Neuron (in vitro differentiated cells): ENCODE measurements around the gene MAGEB10.
"Not testable (repeated sequence)": the region's sequence is repeated elsewhere in the genome, so short reads cannot be mapped to it uniquely, and the experiment has no call there.

Experiments used
- H2AFZ ChIP-seq: one replicate; pipeline ENCODE4 v1.6.1; 2013; ENCODE audit warnings: low read depth, mild to moderate bottlenecking, inconsistent platforms, low read length, moderate library complexity
- H3K27me3 ChIP-seq: one replicate; pipeline ENCODE4 v1.6.1; 2013; ENCODE audit warnings: low read length; ENCODE audit not compliant: insufficient read depth
- H3K36me3 ChIP-seq: one replicate; pipeline ENCODE4 v1.6.1; 2013; ENCODE audit warnings: low read length; ENCODE audit not compliant: insufficient read depth
- H3K4me1 ChIP-seq: one replicate; pipeline ENCODE4 v1.6.1; 2013; ENCODE audit warnings: low read length; ENCODE audit not compliant: insufficient read depth
- H3K4me3 ChIP-seq: 2 replicates; pipeline ENCODE4 v1.5.1; 2013; ENCODE audit warnings: mild to moderate bottlenecking, low read length, moderate library complexity
- H3K9me3 ChIP-seq: one replicate; pipeline ENCODE4 v1.6.1; 2013; ENCODE audit warnings: low read length

Gene MAGEB10

GRCh38 chrX:27807690-27808089 is at the start of gene MAGEB10:
Gene MAGEB10, plus strand, starts transcription at chrX:27807990. Its CDS starts 13,317 bp downstream, at chrX:27821307.
- H2AFZ ChIP-seq, result no peak within 1 kb of the TSS
- H3K27me3 ChIP-seq, result no peaks in the 10 kb centered on the region
- no peaks in the 10 kb centered on the region for H3K4me1 ChIP-seq
- no peak within 1 kb of the TSS for H3K4me3 ChIP-seq
- no peaks in the 10 kb centered on the region for H3K36me3 ChIP-seq
- H3K9me3 ChIP-seq, result no peaks in the 10 kb centered on the region

- Histone ChIP-seq H2AFZ (no peak overlapping the region), H3K4me1 (no peaks in the 10 kb centered on the region), H3K9me3 (no peaks in the 10 kb centered on the region), H3K36me3 (no peaks in the 10 kb centered on the region), H3K4me3 (no peak overlapping the region), H3K27me3 (no peaks in the 10 kb centered on the region)
Observed at GRCh38 chrX:27765718-27766117, 42.1 kb upstream of the MAGEB10 start.

GRCh38 chrX:27767387-27767786 is 40.4 kb upstream of the MAGEB10 start:
- no peaks in the 10 kb centered on the region for H3K36me3 ChIP-seq
- no peaks in the 10 kb centered on the region for H3K9me3 ChIP-seq
- H3K27me3 ChIP-seq, result no peaks in the 10 kb centered on the region
- H3K4me3 ChIP-seq, result no peak overlapping the region
- no peak overlapping the region for H2AFZ ChIP-seq
- no peaks in the 10 kb centered on the region for H3K4me1 ChIP-seq

- Histone ChIP-seq H3K4me3 (no peak overlapping the region), H2AFZ (no peak overlapping the region), H3K9me3 (no peaks in the 10 kb centered on the region), H3K4me1 (no peaks in the 10 kb centered on the region), H3K27me3 (peaks cover 4% of the 10 kb centered on the region), H3K36me3 (no peaks in the 10 kb centered on the region)
Observed at GRCh38 chrX:27775984-27776383, 31.8 kb upstream of the MAGEB10 start.

GRCh38 chrX:27796640-27797257 is 11.0 kb upstream of the MAGEB10 start:
- H2AFZ ChIP-seq, result no peak overlapping the region
- no peak overlapping the region for H3K4me3 ChIP-seq
- H3K27me3 ChIP-seq, result no peaks in the 10 kb centered on the region
- no peaks in the 10 kb centered on the region for H3K36me3 ChIP-seq
- H3K9me3 ChIP-seq, result no peaks in the 10 kb centered on the region
- H3K4me1 ChIP-seq, result no peaks in the 10 kb centered on the region

GRCh38 chrX:27797575-27797974 is 10.2 kb upstream of the MAGEB10 start:
- Histone ChIP-seq H3K27me3 (no peaks in the 10 kb centered on the region), H3K9me3 (no peaks in the 10 kb centered on the region), H2AFZ (no peak overlapping the region), H3K36me3 (no peaks in the 10 kb centered on the region), H3K4me1 (no peaks in the 10 kb centered on the region), H3K4me3 (no peak overlapping the region)

- Histone ChIP-seq H2AFZ (no peak overlapping the region), H3K9me3 (no peaks in the 10 kb centered on the region), H3K4me1 (no peaks in the 10 kb centered on the region), H3K36me3 (no peaks in the 10 kb centered on the region), H3K4me3 (no peak overlapping the region), H3K27me3 (no peaks in the 10 kb centered on the region)
Observed at GRCh38 chrX:27808226-27808625, 436 bp downstream of the MAGEB10 start.

GRCh38 chrX:27808991-27809859 is 1.4 kb downstream of the MAGEB10 start:
- H3K4me3 ChIP-seq, H2AFZ ChIP-seq, H3K9me3 ChIP-seq, H3K4me1 ChIP-seq, H3K27me3 ChIP-seq, H3K36me3 ChIP-seq: not testable (repeated sequence)

GRCh38 chrX:27815209-27815608 is 7.4 kb downstream of the MAGEB10 start:
- Histone ChIP-seq H3K9me3 (no peaks in the 10 kb centered on the region), H2AFZ (no peak overlapping the region), H3K4me3 (no peak overlapping the region), H3K27me3 (no peaks in the 10 kb centered on the region), H3K36me3 (no peaks in the 10 kb centered on the region), H3K4me1 (no peaks in the 10 kb centered on the region)

- Histone ChIP-seq H3K36me3 (no peaks in the 10 kb centered on the region), H3K4me3 (no peak overlapping the region), H2AFZ (no peak overlapping the region), H3K4me1 (no peaks in the 10 kb centered on the region), H3K9me3 (no peaks in the 10 kb centered on the region), H3K27me3 (no peaks in the 10 kb centered on the region)
Observed at GRCh38 chrX:27823812-27824211, 16.0 kb downstream of the MAGEB10 start.

- Histone ChIP-seq H3K9me3 (no peaks in the 10 kb centered on the region), H2AFZ (no peak overlapping the region), H3K4me1 (no peaks in the 10 kb centered on the region), H3K36me3 (no peaks in the 10 kb centered on the region), H3K4me3 (no peak overlapping the region), H3K27me3 (peaks cover 3% of the 10 kb centered on the region)
Observed at GRCh38 chrX:27838185-27838584, 30.4 kb downstream of the MAGEB10 start.

- Histone ChIP-seq H3K4me3 (no peak overlapping the region), H3K4me1 (no peaks in the 10 kb centered on the region), H3K36me3 (no peaks in the 10 kb centered on the region), H2AFZ (no peak overlapping the region), H3K27me3 (peaks cover 3% of the 10 kb centered on the region), H3K9me3 (no peaks in the 10 kb centered on the region)
Observed at GRCh38 chrX:27840881-27841280, 33.1 kb downstream of the MAGEB10 start.

- no peak overlapping the region for H3K4me3 ChIP-seq
- no peaks in the 10 kb centered on the region for H3K9me3 ChIP-seq
- no peaks in the 10 kb centered on the region for H3K36me3 ChIP-seq
- H3K4me1 ChIP-seq, result no peaks in the 10 kb centered on the region
- no peak overlapping the region for H2AFZ ChIP-seq
- peaks cover 3% of the 10 kb centered on the region for H3K27me3 ChIP-seq
Observed at GRCh38 chrX:27842859-27843258, 35.1 kb downstream of the MAGEB10 start.
